NCI-H524 (cell line): ENCODE data around the gene NCLN.
"Not testable (repeated sequence)": the region's sequence is repeated elsewhere in the genome, so short reads cannot be mapped to it uniquely, and the experiment has no call there.

ENCODE experiments used
- DNase-seq, 2 experiments: peaks; one replicate each; lab custom pipeline; 2025; lab: John Stamatoyannopoulos, UW

NCLN gene

DNA sequence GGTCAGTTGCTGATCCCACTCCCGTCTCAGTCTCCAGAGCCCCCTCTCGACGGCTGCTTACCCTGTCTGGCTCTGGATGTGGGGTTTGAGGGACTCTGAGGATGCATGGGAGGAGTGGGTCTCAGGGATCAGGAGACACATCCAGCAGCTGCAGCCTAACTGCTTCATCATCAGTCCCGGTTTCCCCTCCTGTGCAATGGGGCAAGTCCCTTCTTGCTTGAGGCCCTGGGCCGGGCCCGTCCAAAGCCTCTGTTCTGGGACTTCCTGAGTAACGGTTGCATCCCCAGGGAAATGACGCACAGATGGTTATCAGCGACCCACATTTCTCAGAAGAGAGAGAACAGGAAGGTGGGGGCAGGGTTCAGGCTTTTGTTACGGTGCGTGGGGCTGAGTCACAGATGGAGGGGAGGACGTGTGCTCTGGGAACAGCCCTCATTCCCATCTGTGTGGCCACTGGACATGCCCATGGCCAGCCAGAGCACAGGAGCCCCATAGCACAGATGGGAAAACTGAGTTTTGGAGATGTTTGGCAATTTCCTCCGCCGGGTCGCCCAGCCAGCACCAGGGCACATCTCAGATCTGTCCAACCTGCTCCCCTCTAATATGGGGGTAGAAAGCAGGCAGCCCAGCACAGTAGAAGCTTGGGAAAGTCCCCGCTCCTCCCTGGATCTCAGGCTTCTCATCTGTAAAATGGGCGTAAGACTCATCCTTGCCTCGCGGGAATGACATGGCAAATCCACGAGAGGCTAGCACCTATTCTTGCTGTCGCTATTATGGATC, 30.6 kb upstream of the NCLN start:
- DNase-seq: peak; percentile 32 to 60

DNA sequence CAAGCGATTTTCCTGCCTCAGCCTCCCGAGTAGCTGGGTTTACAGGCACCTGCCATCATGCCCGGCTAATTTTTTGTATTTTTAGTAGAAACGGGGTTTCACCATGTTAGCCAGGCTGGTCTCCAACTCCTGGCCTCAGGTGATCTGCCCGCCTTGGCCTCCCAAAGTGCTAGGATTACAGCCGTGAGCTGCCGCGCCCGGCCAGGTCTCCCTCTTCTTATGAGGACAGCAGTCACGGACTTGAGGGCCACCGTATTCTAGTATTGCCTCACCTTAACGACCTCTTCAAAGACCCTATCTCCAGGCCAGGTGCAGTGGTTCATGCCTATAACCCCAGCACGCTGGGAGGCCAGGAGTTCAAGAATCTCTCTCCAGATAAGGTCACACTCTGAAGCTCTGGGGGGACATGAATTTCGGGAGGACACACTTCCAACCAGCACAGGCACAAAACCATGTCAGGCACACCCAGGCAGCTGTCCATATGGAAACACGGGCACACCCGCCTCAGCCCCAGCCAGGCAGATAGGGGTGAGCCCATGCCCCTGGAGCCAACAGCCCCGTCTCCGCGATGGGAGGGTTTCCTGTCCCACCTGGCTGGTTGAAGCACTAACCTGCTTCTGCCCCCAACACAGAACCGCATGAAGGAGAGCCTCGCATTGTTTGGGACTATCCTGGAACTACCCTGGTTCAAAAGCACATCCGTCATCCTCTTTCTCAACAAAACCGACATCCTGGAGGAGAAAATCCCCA, 28.5 kb upstream of the NCLN start:
- DNase-seq: no peak

DNA sequence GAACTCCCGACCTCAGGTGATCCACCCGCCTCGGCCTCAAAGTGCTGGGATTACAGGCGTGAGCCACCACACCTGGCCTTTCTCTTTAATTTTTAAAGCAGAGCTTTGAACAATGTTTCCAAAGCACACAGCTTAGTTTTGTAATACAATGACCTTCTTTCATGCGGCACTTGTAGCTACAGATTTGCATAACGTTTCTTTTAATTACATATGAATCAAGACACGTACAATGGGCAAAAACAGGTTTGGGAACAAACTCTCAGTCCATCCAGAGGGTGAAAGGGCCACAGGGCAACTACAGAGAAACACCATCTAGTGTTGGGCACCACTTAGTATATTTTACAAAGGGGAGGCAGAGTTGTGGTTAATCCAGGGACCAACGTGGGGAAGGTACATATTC, 26.2 kb upstream of the NCLN start:
- DNase-seq: no peak

DNA sequence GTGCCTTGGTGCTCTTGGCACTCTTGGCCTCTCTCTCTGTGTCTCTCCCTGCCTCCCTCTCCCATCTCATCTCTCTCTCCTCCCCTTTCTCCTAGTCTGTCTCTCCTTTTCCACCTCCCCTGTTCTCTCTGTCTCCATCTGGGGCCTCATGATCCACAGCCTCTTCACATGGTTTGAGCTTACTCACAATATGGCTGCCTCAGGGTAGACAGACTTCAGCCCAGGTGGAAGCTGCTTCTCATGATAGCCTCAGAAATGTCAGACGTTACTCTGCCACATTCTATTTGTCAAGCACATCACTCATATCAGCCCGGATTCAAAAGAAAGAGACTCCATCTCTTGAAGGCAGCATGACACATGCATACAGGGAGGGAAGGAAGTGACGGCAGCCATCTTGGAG, 25.5 kb upstream of the NCLN start:
- DNase-seq: no peak

DNA sequence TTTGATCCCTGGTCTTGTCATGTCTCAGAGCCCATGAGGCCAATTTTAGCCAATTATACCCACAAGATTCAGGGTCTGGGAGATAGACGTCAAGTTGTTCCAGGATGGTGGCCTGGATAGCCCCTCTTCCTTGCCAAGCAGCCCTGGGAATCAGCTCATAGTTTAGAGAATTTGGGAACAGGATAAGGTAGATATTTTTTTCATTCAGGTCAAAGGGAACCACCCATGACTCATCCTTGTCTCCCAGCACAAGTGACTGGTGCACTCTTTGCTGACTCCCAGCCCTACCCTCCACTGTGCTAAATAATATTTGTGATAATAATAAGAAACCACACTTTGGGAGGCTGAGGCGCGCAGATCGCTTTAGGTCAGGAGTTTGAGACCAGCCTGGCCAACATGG, 24.3 kb upstream of the NCLN start:
- no peak for DNase-seq

DNA sequence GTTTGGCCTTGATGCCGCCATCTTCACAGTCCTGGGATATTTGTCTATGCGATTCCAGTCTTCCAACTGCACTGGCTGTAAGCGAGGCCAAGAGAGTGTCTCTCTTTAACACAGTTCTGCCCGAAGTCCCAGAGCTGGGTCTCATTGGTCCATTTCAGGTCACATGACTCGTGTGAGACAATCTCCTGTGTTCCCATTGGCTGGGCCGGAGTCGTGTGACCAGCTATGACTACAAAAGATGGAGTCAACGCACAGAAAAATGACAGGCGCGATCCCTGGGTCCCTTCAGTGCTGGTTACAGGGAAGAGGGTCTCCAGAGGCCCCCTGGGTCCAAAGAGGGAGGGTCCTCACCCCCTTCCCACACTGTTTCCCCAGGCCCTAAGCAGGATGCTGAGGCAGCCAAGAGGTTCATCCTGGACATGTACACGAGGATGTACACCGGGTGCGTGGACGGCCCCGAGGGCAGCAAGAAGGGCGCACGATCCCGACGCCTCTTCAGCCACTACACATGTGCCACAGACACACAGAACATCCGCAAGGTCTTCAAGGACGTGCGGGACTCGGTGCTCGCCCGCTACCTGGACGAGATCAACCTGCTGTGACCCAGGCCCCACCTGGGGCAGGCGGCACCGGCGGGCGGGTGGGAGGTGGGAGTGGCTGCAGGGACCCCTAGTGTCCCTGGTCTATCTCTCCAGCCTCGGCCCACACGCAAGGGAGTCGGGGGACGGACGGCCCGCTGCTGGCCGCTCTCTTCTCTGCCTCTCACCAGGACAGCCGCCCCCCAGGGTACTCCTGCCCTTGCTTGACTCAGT, 23.1 kb upstream of the NCLN start:
- no peak for DNase-seq

DNA sequence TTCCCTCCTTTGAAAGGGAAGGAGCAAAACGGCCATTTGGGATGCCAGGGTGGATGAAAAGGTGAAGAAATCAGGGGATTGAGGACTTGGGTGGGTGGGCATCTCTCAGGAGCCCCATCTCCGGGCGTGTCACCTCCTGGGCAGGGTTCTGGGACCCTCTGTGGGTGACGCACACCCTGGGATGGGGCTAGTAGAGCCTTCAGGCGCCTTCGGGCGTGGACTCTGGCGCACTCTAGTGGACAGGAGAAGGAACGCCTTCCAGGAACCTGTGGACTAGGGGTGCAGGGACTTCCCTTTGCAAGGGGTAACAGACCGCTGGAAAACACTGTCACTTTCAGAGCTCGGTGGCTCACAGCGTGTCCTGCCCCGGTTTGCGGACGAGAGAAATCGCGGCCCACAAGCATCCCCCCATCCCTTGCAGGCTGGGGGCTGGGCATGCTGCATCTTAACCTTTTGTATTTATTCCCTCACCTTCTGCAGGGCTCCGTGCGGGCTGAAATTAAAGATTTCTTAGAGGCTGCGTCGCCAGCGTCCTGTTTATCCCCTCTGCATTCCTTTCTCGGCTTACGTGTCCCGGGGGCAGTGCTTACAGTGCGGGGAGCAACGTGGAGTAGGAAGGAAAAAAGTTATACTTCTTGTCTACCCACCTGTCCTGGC, 22.4 kb upstream of the NCLN start:
- peak; percentile 51 to 86 for DNase-seq

DNA sequence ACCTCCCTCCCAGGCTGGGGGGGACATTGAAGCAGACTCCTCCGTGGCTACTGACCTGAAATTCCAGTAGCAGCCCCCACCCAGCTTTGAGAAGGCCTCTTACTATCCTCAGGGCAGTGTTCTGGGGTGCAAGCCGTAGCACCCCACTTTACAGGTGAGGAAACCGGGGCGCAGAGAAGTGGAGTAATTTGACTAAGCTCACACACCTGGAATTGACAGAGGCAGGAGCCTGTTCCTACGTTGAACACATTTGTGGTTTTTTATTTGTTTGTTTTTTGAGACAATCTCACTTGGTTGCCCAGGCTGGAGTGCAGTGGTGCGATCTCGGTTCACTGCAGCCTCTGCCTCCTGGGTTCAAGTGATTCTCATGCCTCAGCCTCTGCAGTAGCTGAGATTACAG, 21.8 kb upstream of the NCLN start:
- no peak for DNase-seq

DNA sequence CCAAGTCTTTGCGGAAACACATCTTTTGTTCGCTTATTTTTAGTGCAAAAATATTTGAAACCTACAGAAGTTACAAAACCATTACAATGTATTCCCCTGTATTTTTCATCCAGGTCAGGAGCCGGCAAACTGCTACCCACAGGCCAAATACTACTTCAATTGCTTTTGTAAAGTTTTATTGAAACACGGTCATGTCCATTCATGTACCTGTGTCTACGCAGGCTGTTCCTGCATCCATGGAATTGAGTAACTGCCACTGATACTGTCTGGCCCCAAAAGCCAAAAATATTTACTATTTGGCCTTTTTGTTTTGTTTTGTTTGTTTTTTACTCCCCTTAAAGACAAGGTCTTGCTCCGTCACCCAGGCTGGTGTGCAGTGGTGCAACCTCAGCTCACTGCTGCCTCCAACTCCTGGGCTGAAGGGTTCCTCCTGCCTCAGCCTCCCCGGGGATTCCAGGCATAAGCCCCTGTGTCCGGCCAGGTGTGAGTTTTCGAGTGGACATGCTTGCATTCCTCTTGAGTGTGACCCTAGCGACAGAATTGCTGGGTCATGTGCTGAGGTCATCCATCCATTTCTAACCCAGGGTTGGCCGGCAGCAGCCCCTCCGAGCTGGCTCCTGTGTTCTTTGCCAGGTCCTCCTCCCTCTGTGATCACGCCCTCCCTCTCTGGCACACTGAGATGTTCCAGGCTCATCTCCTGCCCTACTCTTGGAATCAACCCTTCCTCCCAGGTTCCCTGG, 18.0 kb upstream of the NCLN start:
- DNase-seq: no peak

DNA sequence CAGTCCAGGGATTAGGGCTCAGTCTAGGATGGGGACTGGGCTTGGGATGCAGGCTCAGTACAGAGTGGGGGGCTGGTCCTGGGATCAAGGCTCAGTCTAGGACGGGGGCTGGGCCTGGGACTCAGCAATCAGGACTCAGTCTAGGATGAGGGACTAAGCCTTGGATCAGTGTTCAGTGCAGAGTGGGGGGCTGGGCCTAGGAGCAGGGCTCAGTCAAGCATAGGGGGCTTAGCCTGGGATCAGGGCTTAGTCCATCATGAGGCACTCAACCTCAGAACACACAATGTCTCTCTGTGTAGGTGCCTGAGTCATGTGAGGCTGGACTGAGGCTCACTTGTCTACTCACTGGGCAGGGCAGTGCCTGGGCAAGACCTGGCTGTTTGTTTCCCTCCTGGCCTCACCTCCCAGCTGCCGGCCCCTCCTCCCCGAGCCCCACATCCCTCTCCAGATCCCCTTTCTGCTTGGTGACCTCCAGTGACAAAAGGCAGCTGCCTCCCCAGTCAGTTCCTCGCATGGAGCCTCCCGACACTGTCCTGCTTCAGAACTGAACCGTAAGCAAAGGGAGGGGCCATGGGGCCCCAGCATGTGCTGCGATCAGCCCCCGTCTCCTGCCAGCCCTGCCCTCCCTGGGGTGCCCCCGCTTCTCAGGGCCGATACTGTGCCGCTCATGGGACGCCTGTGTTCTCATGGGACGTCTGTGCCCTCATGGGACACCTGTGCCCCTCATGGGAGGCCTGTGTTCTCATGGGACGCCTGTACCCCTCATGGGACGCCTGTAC, 13.6 kb upstream of the NCLN start:
- DNase-seq: no peak

DNA sequence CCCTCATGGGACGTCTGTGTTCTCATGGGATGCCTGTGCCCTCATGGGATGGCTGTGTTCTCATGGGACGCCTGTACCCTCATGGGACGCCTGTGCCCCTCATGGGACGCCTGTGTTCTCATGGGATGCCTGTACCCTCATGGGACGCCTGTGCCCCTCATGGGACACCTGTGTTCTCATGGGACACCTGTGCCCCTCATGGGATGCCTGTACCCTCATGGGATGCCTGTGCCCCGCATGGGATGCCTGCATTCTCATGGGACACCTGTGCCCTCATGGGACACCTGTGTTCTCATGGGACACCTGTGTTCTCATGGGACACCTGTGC, 13.1 kb upstream of the NCLN start:
- not testable (repeated sequence) for DNase-seq

DNA sequence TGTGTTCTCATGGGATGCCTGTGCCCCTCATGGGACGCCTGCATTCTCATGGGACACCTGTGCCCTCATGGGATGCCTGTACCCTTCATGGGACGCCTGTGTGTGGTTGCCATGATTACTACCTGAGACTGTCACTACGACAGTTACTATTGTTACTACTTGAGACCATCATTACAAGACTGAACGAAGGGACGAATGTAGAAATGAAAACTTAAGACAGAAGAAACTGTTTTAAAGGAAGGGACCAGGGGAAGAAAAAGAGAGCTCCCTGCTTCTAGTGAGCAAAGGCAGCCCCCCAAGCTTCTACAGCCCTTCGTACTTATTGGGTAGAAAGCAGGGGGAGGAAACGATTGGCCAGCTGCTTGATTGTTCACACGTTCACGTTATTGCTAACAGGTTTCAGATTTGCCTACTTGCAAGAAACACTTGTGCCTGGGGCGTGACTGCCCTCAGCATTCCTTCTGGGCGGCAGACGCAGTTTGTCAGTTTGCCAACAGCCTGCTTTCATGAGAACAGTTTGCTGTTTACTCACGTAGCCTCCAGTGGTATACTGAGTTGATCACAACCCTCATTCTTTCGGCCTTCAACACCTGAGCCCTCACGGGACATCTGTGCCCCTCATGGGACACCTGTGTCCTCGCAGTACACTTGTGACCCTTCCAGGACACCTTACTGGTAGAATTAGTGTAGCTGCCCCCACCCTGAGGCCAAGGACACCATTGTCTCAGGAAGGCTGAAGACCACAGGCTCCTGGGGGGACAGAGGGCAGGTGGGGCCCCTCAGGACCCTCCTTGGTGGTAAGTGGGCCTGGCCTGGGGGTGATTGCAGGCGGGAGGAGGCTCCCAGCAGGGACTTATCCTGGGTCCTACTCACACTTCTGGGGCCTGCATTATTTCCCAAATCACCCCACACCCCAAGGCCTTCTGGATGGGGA, 9.7 kb upstream of the NCLN start:
- DNase-seq: peak in 1 of 2 experiments; percentile 51

DNA sequence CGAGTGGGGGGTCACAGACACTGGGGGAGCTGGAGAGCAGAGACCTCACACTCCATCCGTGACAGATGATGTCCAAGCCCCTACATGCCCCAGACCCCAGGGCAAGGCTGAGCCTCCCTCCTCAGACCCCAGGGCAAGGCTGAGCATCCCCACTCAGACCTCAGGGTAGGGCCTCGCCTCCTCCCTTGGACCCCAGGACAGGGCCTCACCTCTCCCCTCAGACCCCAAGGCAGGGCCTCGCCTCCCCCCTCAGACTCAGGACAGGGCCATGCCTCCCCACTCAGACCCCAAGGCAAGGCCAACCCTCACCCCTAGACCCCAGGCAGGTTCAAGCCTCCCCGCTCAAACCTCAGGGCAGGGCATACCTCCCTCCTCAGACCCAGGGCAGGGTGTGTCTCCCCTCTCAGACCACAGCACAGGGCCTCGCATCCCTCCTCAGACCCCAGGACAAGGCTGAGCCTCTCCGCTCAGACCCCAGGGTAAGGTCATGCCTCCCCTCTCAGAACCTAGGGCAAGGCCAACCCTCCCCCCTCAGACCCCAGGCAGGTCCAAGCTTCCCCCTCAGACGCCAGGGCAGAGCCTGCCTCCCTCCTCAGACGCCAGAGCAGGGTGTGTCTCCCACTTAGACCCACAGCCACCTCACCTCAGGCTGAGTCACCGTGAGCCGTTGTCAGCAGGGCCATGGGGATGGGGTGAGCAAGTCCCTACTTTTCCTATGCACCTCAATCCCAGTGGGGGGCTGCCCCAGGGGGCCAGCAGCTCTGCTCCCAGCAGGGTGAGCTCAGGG, 8.8 kb upstream of the NCLN start:
- no peak for DNase-seq

DNA sequence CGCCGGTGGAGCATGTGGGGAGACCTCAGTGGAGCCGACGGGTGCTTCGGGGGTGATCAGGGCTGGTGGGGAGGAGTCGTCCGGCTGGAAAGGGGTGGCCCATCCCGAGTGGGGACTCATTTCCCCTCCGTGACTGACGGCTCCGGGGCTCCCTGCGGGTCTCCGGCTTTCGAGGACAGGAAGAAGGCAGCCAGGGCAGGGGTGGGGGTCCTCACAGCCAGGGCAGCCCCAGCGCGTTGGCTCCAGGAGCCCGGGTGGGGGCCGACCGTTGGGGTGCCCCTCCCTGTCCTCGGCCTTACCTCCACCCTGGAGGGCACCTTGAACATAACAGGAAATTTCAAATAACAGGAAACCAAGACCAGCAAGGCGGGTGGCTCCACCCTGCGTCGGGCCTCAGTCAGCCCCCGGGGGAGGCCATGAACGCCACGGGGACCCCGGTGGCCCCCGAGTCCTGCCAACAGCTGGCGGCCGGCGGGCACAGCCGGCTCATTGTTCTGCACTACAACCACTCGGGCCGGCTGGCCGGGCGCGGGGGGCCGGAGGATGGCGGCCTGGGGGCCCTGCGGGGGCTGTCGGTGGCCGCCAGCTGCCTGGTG, 7.3 kb upstream of the NCLN start, which contains the start of gene S1PR4:
Gene S1PR4 (plus strand): TSS at position 393 of the 596 bp plus-strand sequence. CDS start 24 bp downstream, at position 417.
- DNase-seq: no peak

DNA sequence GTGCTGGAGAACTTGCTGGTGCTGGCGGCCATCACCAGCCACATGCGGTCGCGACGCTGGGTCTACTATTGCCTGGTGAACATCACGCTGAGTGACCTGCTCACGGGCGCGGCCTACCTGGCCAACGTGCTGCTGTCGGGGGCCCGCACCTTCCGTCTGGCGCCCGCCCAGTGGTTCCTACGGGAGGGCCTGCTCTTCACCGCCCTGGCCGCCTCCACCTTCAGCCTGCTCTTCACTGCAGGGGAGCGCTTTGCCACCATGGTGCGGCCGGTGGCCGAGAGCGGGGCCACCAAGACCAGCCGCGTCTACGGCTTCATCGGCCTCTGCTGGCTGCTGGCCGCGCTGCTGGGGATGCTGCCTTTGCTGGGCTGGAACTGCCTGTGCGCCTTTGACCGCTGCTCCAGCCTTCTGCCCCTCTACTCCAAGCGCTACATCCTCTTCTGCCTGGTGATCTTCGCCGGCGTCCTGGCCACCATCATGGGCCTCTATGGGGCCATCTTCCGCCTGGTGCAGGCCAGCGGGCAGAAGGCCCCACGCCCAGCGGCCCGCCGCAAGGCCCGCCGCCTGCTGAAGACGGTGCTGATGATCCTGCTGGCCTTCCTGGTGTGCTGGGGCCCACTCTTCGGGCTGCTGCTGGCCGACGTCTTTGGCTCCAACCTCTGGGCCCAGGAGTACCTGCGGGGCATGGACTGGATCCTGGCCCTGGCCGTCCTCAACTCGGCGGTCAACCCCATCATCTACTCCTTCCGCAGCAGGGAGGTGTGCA, 6.6 kb upstream of the NCLN start:
- no peak for DNase-seq

DNA sequence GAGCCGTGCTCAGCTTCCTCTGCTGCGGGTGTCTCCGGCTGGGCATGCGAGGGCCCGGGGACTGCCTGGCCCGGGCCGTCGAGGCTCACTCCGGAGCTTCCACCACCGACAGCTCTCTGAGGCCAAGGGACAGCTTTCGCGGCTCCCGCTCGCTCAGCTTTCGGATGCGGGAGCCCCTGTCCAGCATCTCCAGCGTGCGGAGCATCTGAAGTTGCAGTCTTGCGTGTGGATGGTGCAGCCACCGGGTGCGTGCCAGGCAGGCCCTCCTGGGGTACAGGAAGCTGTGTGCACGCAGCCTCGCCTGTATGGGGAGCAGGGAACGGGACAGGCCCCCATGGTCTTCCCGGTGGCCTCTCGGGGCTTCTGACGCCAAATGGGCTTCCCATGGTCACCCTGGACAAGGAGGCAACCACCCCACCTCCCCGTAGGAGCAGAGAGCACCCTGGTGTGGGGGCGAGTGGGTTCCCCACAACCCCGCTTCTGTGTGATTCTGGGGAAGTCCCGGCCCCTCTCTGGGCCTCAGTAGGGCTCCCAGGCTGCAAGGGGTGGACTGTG, 5.9 kb upstream of the NCLN start:
- no peak for DNase-seq
